Activated gamma-delta T cell treated with Interleukin-2 at 50 U/mL for 16 hours (primary cell): ENCODE measurements around the gene APC2.

Experiments used
- DNase-seq: peaks from one replicate; pipeline ENCODE4 v3.0.0-alpha.2; 2020

APC2 gene

GRCh38 chr19:1482361-1483130, 32.6 kb downstream of the APC2 start:
- no peak for DNase-seq

GRCh38 chr19:1483131-1483978, 33.4 kb downstream of the APC2 start:
- DNase-seq, result no peak

- no peak for DNase-seq
These were observed 34.1 kb downstream of the APC2 start for GRCh38 chr19:1483979-1484428.

GRCh38 chr19:1486720-1487575, 37.0 kb downstream of the APC2 start:
- no peak for DNase-seq

- DNase-seq, result no peak
These were observed 37.8 kb downstream of the APC2 start for GRCh38 chr19:1487576-1488281.

GRCh38 chr19:1488282-1488601, 38.3 kb downstream of the APC2 start:
- DNase-seq, result no peak

GRCh38 chr19:1489463-1490310, 39.8 kb downstream of the APC2 start:
- DNase-seq, result no peak

- DNase-seq, result peak; percentile 97
These were observed 40.6 kb downstream of the APC2 start, which contains the start of gene PCSK4 for GRCh38 chr19:1490311-1491113. Gene PCSK4 (minus strand): TSS chr19:1490350. CDS start chr19:1490346, 4 bp downstream.

GRCh38 chr19:1491114-1491848, 41.4 kb downstream of the APC2 start, which contains the start of gene REEP6:
Gene REEP6 (plus strand): TSS chr19:1491181. CDS start chr19:1491270, 89 bp downstream.
- DNase-seq, result no peak

GRCh38 chr19:1491849-1492170, 41.9 kb downstream of the APC2 start:
- DNase-seq, result no peak

- DNase-seq, result no peak
These were observed 42.6 kb downstream of the APC2 start for GRCh38 chr19:1492474-1493006.

- DNase-seq, result no peak
These were observed 44.3 kb downstream of the APC2 start for GRCh38 chr19:1494115-1494815.

- no peak for DNase-seq
These were observed 45.3 kb downstream of the APC2 start for GRCh38 chr19:1495051-1495798.

GRCh38 chr19:1495799-1496713, 46.1 kb downstream of the APC2 start:
- DNase-seq, result no peak

GRCh38 chr19:1496714-1497577, 47.0 kb downstream of the APC2 start:
- DNase-seq, result no peak
